Measurements from ENCODE around the gene LRRC4C.

The LRRC4C gene

DNA sequence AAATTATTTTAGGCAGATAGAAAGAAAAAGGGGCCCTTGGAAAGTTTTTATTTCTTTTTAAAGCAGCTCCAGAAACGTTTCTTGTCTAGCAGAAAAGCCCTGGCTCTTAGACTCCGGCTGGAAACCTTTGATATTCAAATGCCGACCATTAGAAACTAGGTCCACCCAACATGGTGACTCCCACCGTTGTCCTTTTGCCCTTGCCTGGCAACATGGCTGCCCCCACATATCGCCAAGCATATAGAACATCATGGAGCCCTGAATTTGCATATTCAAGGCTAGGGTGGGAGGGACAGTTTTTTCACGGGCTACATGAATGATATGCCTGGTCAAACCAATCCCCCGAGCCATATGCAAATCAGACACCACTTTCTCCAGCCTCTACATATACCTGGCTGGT lies 1379.0 kb downstream of the LRRC4C start:
- DNase-seq (ENCODE audit: insufficient read length, low spot score) (no peak), FAIRE-seq (no peak)
- TF ChIP-seq CTCF (IDR thresholded peaks at IDR 0.05; ENCODE audit: insufficient read depth, missing control alignments), result no peak

All from D721Med (cell line).